D721Med (cell line): ENCODE measurements around the gene IKZF2.

ENCODE experiments used
- DNase-seq: peaks from one replicate; pipeline ENCODE4 v3.0.0; 2011; ENCODE audit warnings: low spot score; ENCODE audit not compliant: insufficient read length
- FAIRE-seq: peaks from 2 replicates; lab custom pipeline; 2011; peaks lifted over from hg19 to GRCh38; lab: Jason Lieb, UNC
- TF ChIP-seq, protein P1 (sequence below): IDR thresholded peaks from 2 replicates; pipeline ENCODE4 v1.5.1; 2012; ENCODE audit warnings: mild to moderate bottlenecking, control low read depth; ENCODE audit not compliant: insufficient read depth; ENCODE audit errors: missing control alignments

IKZF2 gene

DNA sequence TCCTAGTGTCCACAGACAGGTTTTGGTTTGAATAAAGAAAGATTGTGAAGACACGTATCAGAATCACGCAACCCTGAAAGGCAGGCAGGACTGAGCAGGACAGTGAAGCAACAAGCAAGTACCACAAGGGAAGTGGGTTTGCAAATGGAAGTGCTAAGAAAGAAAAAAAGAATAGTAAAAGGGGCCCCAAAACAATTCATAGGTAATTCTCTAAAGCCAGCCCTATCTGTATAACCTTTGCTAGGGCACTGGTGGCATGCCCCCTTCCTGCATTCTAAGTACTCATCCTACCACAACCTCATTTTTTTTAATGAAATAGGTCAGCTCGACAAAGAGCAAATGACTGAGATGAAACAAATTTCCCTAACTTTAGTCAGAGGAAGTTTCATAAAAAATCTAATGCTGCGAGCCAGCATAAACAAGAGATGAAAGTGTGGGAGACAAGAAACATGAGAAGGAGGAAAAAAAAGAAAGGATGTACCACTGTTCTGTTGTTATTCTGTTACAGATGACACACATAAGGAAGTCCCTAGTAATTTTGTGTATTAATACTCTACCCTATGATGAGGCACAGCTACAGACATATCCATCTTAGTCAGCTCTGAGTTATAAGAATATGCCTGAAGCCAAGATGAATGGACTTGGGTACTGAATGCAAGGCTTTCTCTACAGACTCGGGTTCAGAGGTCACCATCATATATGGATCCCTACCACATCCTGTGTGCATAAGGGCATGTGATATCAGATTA lies 32.2 kb downstream of the IKZF2 start:
- FAIRE-seq: no peak
- DNase-seq: no peak

DNA sequence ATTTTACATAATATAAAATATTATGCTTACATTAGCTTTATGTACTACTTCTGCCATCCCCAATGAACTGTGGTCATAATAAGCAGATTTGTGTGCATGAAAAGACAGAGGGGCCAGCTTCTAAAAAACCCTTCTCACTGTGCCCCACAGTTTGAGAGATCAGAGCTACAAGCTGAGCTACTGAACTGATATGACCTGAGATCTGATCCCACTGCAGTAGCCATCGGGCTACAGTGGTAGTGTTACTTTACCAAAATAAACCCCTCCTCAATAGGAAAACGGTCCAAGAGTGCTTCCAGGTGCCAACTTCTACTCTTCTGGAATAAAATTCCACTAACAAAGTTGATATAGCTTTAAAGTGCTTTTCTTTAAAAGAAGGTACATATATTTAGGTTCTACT lies 43.1 kb downstream of the IKZF2 start:
- no peak for FAIRE-seq
- TF ChIP-seq, protein P1, sequence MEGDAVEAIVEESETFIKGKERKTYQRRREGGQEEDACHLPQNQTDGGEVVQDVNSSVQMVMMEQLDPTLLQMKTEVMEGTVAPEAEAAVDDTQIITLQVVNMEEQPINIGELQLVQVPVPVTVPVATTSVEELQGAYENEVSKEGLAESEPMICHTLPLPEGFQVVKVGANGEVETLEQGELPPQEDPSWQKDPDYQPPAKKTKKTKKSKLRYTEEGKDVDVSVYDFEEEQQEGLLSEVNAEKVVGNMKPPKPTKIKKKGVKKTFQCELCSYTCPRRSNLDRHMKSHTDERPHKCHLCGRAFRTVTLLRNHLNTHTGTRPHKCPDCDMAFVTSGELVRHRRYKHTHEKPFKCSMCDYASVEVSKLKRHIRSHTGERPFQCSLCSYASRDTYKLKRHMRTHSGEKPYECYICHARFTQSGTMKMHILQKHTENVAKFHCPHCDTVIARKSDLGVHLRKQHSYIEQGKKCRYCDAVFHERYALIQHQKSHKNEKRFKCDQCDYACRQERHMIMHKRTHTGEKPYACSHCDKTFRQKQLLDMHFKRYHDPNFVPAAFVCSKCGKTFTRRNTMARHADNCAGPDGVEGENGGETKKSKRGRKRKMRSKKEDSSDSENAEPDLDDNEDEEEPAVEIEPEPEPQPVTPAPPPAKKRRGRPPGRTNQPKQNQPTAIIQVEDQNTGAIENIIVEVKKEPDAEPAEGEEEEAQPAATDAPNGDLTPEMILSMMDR: no peak
- no peak for DNase-seq

More for the DNA sequence above, 32.2 kb downstream of the IKZF2 start:
- TF ChIP-seq, protein P1: no peak

DNA sequence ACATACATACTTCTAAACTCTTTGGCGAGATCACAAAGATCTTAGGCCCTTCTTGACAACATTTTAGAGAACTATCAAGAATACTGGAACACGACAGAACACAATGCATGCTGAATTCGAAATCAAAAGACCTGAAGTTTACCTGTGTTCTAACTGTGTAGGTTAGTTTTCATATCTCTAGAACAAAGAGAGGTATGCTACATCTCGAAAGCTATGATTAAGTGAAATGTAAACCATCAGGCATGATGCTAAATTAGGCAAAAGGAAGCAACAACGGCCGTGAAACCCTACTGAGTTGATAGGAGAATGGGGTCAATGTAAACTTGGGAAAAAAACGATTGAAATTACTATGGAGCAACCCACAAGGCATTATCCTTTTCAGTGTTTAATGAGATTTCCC lies 43.7 kb downstream of the IKZF2 start:
- FAIRE-seq (no peak), DNase-seq (no peak)
- TF ChIP-seq, protein P1: no peak

DNA sequence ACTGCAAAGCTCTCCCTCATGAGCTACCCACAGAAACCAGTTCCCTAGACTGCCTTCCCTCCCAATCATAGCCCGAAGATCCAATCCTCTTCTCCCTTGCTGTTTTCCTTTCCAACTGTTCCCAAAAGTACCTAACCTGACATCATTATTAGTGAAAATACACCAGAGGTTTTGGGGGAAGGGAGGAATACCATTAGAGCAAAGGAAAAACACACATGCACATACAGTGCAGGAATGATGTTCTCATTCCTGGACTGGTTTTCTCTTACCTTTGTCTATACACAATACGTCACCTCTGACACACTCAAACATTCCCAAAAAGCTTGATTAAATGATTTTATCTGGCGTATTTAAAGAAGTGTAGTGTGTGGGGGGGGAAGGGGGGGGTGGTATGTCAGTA lies 46.2 kb downstream of the IKZF2 start:
- FAIRE-seq: no peak
- DNase-seq: no peak
- TF ChIP-seq, protein P1: no peak

DNA sequence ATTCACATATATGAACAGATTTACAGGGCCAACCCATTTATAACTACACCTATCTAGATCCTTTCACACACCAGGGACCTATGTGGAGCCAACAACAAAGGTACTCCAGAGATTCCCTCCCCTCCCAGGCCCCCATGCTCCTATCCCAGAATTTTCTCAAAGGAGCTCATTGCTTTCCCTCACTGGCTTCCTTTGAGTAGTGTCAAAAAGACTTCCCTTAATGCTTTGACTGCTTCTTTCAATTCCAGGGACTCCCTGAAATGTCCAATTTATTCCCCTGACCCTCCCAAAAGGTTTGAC lies 46.6 kb downstream of the IKZF2 start:
- no peak for FAIRE-seq
- TF ChIP-seq, protein P1: no peak
- no peak for DNase-seq

DNA sequence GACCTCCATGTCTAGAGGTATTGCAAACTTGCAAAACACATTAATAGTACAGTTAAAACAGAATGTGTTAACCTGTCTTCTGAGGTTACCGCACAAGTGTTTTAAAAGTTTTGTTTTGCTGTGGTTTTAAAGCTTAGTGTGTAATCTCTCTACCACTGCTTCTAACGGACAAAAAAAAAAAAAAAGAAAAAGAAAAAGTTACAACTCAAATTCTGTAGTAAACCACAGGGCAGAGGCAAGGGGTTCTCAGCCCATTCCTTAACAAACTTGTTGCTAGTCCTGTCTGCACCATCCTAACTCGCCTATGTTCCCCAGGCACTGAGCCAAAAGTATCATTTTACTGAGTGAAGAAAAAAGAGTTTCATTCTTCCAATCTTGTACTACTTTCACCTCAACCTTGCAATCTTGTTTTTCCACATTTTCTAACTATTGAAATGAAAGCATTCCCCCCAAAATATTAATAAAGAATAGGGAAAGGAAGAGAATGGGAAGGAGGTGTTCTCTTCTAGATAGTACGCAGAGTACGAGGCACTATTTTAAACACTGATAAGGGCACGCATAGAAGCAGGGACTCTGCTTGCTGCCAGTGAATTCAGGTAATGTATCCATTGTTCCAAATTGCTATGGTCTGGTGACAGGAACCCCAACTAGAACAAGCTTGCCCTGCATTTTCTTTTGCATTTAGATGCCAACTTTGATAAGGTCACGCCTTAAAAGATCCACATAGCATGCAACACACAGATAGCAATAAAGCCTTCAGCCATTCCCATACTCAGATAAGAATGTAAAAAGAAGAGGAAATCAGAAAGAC lies 47.1 kb downstream of the IKZF2 start:
- DNase-seq: no peak
- TF ChIP-seq, protein P1: no peak
- no peak for FAIRE-seq
